Vagina (tissue), 2 donors: ENCODE data around the gene DOCK1. TPM values are rescaled to one million over a fixed set of nuclear protein-coding genes. Genes with fewer than 3 reads are reported as not detected.

Source experiments
- DNase-seq, 2 donors: peaks; one replicate each; pipeline ENCODE4 v3.0.0-alpha.2; 2017; ENCODE audit errors: extremely low spot score in 2 of 2
- H3K27ac ChIP-seq: fragments of 200-600 bp; sonication (generic); one replicate; pipeline ENCODE4 v1.5.1; 2019
- H3K27me3 ChIP-seq: fragments of 200-600 bp; sonication (generic); one replicate; pipeline ENCODE4 v1.5.1; 2019
- H3K36me3 ChIP-seq, 2 donors: fragments of 200-600 bp; sonication (generic); one replicate each; pipeline ENCODE4 v1.5.1; 2017 to 2019
- H3K4me1 ChIP-seq: fragments of 200-600 bp; sonication (generic); one replicate; pipeline ENCODE4 v1.5.1; 2019
- H3K4me3 ChIP-seq, 2 donors: fragments of 200-600 bp; sonication (generic); 1 replicate in 1 of 2; 2 replicates in 1 of 2; pipeline ENCODE4 v1.5.1; 2016 to 2019
- H3K9me3 ChIP-seq: fragments of 200-600 bp; sonication (generic); one replicate; pipeline ENCODE4 v1.5.1; 2019
- POLR2A ChIP-seq, 2 donors: fragments of 450-650 bp; IDR thresholded peaks; one replicate each; pipeline ENCODE4 v1.6.1; 2017; ENCODE audit warnings: antibody characterized with exemption in 2 of 2, mild to moderate bottlenecking in 2 of 2, moderate library complexity in 2 of 2
- POLR2AphosphoS5 ChIP-seq, 2 donors: sonication (generic); formaldehyde crosslinking; IDR thresholded peaks; one replicate each; pipeline ENCODE4 v1.9.0; 2017; ENCODE audit warnings: antibody characterized with exemption in 2 of 2, mild to moderate bottlenecking in 2 of 2, low read depth in 1 of 2; ENCODE audit not compliant: insufficient read depth in 1 of 2
- intact Hi-C: fragments of 100-400 bp; cut with DNase I; formaldehyde crosslinking; loops from one replicate; pipeline ENCODE4 v1.15.1; 2023
- total RNA-seq: library from RNA; depleted of rRNA; stranded (reverse); fragments of >200 nt; gene quantifications from one replicate; pipeline ENCODE4 v1.2.3, GENCODE V29; 2016
- TF ChIP-seq, protein P1 (sequence below), 3 experiments: fragments of 450-650 bp in 2 of 3; fragments of 200-600 bp in 1 of 3; sonication (generic) in 1 of 3; IDR thresholded peaks; one replicate each; pipeline ENCODE4 v1.5.1; 2017 to 2019; ENCODE audit warnings: antibody characterized with exemption in 3 of 3, mild to moderate bottlenecking in 2 of 3, moderate library complexity in 2 of 3

Gene DOCK1
- total RNA-seq, 1 donor from 2014 or later: 64.6 TPM

DNA sequence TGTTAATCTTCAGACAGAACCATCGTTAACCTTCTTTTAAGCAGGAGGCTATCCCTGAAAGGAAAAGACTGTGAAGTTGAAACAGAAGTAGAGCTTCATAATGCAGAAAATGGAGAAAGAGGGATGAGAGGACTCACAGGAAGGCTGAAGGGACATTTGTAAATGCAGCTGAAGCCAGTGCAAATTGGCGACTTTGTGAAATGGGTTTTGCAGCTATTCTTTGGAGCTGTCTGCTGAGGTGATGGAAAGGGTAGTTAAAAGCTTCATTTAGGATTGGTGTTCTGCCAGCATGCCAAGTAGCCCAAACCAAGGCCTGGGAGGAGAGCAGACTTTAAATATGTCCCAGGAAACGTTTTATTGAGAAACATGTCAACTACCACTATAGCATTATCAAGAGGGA is 168.4 kb downstream of the DOCK1 start:
- intact Hi-C loops: no loop called here
- no peaks in the 10 kb centered on the region for H3K36me3 ChIP-seq

DNA sequence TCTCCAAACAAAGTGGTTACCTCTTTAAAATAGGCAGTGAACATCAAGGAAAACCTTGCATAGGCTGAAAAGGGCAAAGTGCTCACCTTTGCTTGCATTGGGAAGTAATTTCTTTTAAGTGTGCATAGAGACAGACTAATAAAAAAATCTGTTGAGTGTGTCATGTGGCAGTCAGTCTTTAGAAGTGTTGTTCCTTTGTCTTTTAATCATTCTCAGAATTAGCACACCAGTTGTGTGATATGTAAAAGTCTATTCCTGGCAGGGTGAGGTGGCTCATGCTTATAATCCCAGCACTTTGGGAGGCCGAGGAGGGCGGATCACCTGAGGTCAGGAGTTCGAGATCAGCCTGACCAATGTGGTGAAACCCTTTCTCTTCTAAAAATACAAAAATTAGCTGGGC is 174.2 kb downstream of the DOCK1 start:
- intact Hi-C loops: no loop called here
- Histone ChIP-seq H3K27ac (no peak overlapping the region), H3K4me1 (no peaks in the 10 kb centered on the region), H3K27me3 (no peaks in the 10 kb centered on the region), H3K4me3 (no peak overlapping the region), H3K9me3 (no peaks in the 10 kb centered on the region), H3K36me3 (no peaks in the 10 kb centered on the region)
- no peak for DNase-seq
- TF ChIP-seq, protein P1, sequence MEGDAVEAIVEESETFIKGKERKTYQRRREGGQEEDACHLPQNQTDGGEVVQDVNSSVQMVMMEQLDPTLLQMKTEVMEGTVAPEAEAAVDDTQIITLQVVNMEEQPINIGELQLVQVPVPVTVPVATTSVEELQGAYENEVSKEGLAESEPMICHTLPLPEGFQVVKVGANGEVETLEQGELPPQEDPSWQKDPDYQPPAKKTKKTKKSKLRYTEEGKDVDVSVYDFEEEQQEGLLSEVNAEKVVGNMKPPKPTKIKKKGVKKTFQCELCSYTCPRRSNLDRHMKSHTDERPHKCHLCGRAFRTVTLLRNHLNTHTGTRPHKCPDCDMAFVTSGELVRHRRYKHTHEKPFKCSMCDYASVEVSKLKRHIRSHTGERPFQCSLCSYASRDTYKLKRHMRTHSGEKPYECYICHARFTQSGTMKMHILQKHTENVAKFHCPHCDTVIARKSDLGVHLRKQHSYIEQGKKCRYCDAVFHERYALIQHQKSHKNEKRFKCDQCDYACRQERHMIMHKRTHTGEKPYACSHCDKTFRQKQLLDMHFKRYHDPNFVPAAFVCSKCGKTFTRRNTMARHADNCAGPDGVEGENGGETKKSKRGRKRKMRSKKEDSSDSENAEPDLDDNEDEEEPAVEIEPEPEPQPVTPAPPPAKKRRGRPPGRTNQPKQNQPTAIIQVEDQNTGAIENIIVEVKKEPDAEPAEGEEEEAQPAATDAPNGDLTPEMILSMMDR (IDR thresholded peaks at IDR 0.05): no peak
- TF ChIP-seq POLR2A (IDR thresholded peaks at IDR 0.05): no peak

More for the DNA sequence above, 168.4 kb downstream of the DOCK1 start:
- Histone ChIP-seq H3K9me3 (no peaks in the 10 kb centered on the region), H3K27me3 (no peaks in the 10 kb centered on the region), H3K27ac (no peak overlapping the region), H3K4me1 (no peaks in the 10 kb centered on the region), H3K4me3 (no peak overlapping the region)
- no peak for TF ChIP-seq POLR2A (IDR thresholded peaks at IDR 0.05)
- TF ChIP-seq POLR2AphosphoS5 (IDR thresholded peaks at IDR 0.05; ENCODE audit: insufficient read depth in 1 of 2, low read depth in 1 of 2): no peak
- TF ChIP-seq, protein P1 (IDR thresholded peaks at IDR 0.05): no peak
- no peak for DNase-seq

DNA sequence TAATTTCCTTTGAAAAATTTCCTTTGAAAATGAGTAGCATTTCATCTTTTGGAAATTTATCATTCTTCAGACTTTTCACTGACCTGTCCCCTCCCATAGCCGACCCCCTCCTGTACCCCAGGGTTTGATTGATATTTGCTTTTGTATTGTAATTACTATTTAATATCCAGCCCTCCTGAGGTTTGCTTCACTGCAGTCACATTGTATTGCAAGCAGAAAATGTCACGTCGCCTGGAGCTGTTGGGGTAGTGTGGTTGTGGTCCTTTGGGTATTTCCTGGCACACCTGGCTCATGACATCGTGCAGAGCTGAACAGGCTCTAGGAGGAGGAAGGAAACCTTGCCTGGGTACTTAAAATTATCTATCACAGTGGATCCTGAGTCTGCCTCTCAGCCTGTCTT is 175.1 kb downstream of the DOCK1 start:
- no peaks in the 10 kb centered on the region for H3K27me3 ChIP-seq
- H3K36me3 ChIP-seq: no peaks in the 10 kb centered on the region
- TF ChIP-seq POLR2A (IDR thresholded peaks at IDR 0.05) (no peak), POLR2AphosphoS5 (IDR thresholded peaks at IDR 0.05; ENCODE audit: insufficient read depth in 1 of 2, low read depth in 1 of 2) (no peak)
- TF ChIP-seq, protein P1 (IDR thresholded peaks at IDR 0.05): no peak
- no peak for DNase-seq
- H3K4me1 ChIP-seq: no peaks in the 10 kb centered on the region
- H3K4me3 ChIP-seq: no peak overlapping the region
- no peaks in the 10 kb centered on the region for H3K9me3 ChIP-seq
- no peak overlapping the region for H3K27ac ChIP-seq
- intact Hi-C loops: no loop called here

DNA sequence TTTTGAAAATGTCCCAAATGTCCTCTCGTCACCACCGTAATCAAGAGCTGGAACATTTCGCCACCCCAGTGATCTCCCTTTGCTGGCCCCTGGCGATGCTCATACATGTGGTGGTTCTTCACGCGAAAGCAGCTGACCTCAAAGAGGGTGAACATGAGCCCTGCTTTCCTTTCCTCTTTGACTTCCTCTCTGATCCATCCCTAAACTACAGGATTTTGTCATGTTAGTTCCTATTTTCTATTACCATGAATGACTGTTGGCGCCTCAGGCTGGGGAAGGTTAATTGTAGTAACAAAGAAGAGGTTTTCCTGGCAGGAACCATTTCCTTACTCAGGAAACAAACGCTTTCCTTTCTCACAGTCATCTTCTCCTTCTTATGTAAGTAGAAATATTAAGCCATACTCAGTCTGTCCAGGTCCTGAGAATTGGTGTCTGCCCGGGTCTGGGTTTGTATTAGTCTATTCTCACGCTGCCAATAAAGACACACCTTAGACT is 176.7 kb downstream of the DOCK1 start:
- H3K9me3 ChIP-seq: no peaks in the 10 kb centered on the region
- intact Hi-C loops: no loop called here
- H3K27me3 ChIP-seq: no peaks in the 10 kb centered on the region
- no peak overlapping the region for H3K27ac ChIP-seq
- no peak for DNase-seq
- H3K4me1 ChIP-seq: no peaks in the 10 kb centered on the region
- TF ChIP-seq, protein P1 (IDR thresholded peaks at IDR 0.05): no peak
- TF ChIP-seq POLR2A (IDR thresholded peaks at IDR 0.05): no peak
- no peak overlapping the region for H3K4me3 ChIP-seq
- H3K36me3 ChIP-seq: no peaks in the 10 kb centered on the region

DNA sequence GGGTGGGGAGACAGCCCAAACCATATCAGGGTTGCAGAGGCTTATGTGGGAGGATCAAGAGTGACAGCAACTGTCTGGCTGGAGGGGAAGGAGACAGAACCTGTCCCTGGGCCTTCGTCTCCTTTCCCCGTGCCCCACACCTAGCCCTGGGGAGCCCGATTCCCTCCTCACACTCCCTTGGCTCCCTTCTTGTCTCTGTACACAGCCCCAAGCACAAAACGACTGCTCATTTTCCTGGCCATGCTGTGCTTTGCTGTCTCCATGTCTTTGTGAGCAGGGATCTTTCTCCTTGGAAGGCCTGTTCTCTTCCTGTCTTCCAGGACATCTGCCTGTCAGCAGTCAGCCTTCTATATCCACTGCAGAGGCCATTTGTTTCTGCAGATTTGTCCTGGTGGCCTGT is 177.4 kb downstream of the DOCK1 start:
- intact Hi-C loops: no loop called here
- no peaks in the 10 kb centered on the region for H3K4me1 ChIP-seq
- no peak overlapping the region for H3K4me3 ChIP-seq
- no peaks in the 10 kb centered on the region for H3K27me3 ChIP-seq
- no peaks in the 10 kb centered on the region for H3K9me3 ChIP-seq
- DNase-seq: no peak
- TF ChIP-seq POLR2AphosphoS5 (IDR thresholded peaks at IDR 0.05; ENCODE audit: insufficient read depth in 1 of 2, low read depth in 1 of 2): no peak
- no peak for TF ChIP-seq POLR2A (IDR thresholded peaks at IDR 0.05)
- TF ChIP-seq, protein P1 (IDR thresholded peaks at IDR 0.05): no peak
- no peak overlapping the region for H3K27ac ChIP-seq
- H3K36me3 ChIP-seq: no peaks in the 10 kb centered on the region
